GM18951 (cell line): ENCODE measurements around the gene SLCO1B3.

Experiments
- POLR2A ChIP-seq: IDR thresholded peaks from 4 replicates; pipeline ENCODE4 v1.6.1; 2011; ENCODE audit warnings: mild to moderate bottlenecking; ENCODE audit not compliant: insufficient read length, insufficient read depth; ENCODE audit errors: extremely low read depth
- in situ Hi-C: fragments of 300-500 bp; cut with MboI; formaldehyde crosslinking; loops from one replicate; pipeline ENCODE4 v1.12.0; 2022; ENCODE audit warnings: low sequenced_read_pairs, mixed read lengths, inconsistent platforms; ENCODE audit not compliant: unreplicated experiment

SLCO1B3 gene

GRCh38 chr12:20822925-20823324, 12.4 kb downstream of the SLCO1B3 start:
- no peak for TF ChIP-seq POLR2A
- in situ Hi-C loops: no loop called here

GRCh38 chr12:20829919-20830318, 19.4 kb downstream of the SLCO1B3 start:
- in situ Hi-C loops: no loop called here
- no peak for TF ChIP-seq POLR2A

- TF ChIP-seq POLR2A: no peak
- in situ Hi-C loops: no loop called here
Observed at GRCh38 chr12:20830456-20830855, 20.0 kb downstream of the SLCO1B3 start.

- in situ Hi-C loops: no loop called here
- TF ChIP-seq POLR2A: no peak
Observed at GRCh38 chr12:20832911-20833310, 22.4 kb downstream of the SLCO1B3 start.

- in situ Hi-C loops: no loop called here
- TF ChIP-seq POLR2A: no peak
Observed at GRCh38 chr12:20852649-20853048, 42.1 kb downstream of the SLCO1B3 start.

GRCh38 chr12:20863056-20863455, 52.6 kb downstream of the SLCO1B3 start:
- in situ Hi-C loops: no loop called here
- TF ChIP-seq POLR2A: no peak

- no peak for TF ChIP-seq POLR2A
- in situ Hi-C loops: no loop called here
Observed at GRCh38 chr12:20865873-20866272, 55.4 kb downstream of the SLCO1B3 start.

- TF ChIP-seq POLR2A: no peak
- in situ Hi-C loops: no loop called here
Observed at GRCh38 chr12:20868277-20868676, 57.8 kb downstream of the SLCO1B3 start.

GRCh38 chr12:20883288-20883687, 72.8 kb downstream of the SLCO1B3 start:
- in situ Hi-C loops: no loop called here
- TF ChIP-seq POLR2A: no peak

GRCh38 chr12:20885116-20885515, 74.6 kb downstream of the SLCO1B3 start:
- in situ Hi-C loops: no loop called here
- TF ChIP-seq POLR2A: no peak

- in situ Hi-C loops: no loop called here
Observed at GRCh38 chr12:20885552-20885951, 75.0 kb downstream of the SLCO1B3 start.

GRCh38 chr12:20917269-20917668, 106.8 kb downstream of the SLCO1B3 start:
- TF ChIP-seq POLR2A: no peak
- in situ Hi-C loops: no loop called here

More at GRCh38 chr12:20885552-20885951, 75.0 kb downstream of the SLCO1B3 start:
- TF ChIP-seq POLR2A: no peak

- in situ Hi-C loops: no loop called here
Observed at GRCh38 chr12:20917819-20918218, 107.3 kb downstream of the SLCO1B3 start.

GRCh38 chr12:20931894-20932293, 121.4 kb downstream of the SLCO1B3 start:
- no peak for TF ChIP-seq POLR2A
- in situ Hi-C loops: no loop called here

More at GRCh38 chr12:20917819-20918218, 107.3 kb downstream of the SLCO1B3 start:
- no peak for TF ChIP-seq POLR2A

GRCh38 chr12:20946732-20947131, 136.2 kb downstream of the SLCO1B3 start:
- in situ Hi-C loops: no loop called here
- TF ChIP-seq POLR2A: no peak
